HEK293T (cell line): ENCODE data around the gene DHCR7.

Experiments used
- CTCF ChIA-PET: fragments of 350-600 bp; formaldehyde crosslinking; extraction: SDS; loops from one replicate; lab custom pipeline; 2021; ENCODE audit warnings: antibody characterized with exemption, inconsistent platforms; lab: Yijun Ruan, JAX
- POLR2A ChIA-PET: fragments of 350-600 bp; formaldehyde crosslinking; extraction: SDS; loops from one replicate; lab custom pipeline; 2020; ENCODE audit warnings: antibody characterized with exemption, inconsistent platforms; lab: Yijun Ruan, JAX
- DNase-seq: peaks from one replicate; pipeline ENCODE4 v3.0.0; 2012; ENCODE audit warnings: mixed read lengths; ENCODE audit errors: extremely low spot score
- ARNT ChIP-seq: fragments of 450-650 bp; IDR thresholded peaks from 2 replicates; pipeline ENCODE4 v1.6.1; 2017; ENCODE audit warnings: mild to moderate bottlenecking
- BHLHE40 ChIP-seq: fragments of 450-650 bp; IDR thresholded peaks from 2 replicates; pipeline ENCODE4 v1.6.1; 2016; ENCODE audit warnings: mild to moderate bottlenecking, moderate library complexity, borderline replicate concordance
- CTBP1 ChIP-seq: fragments of 450-650 bp; IDR thresholded peaks from 2 replicates; pipeline ENCODE4 v1.6.1; 2016; ENCODE audit warnings: borderline replicate concordance
- ELF4 ChIP-seq: fragments of 450-650 bp; IDR thresholded peaks from 2 replicates; pipeline ENCODE4 v1.6.1; 2017; ENCODE audit warnings: antibody characterized with exemption
- FOXA1 ChIP-seq: fragments of 450-650 bp; IDR thresholded peaks from 2 replicates; pipeline ENCODE4 v1.6.1; 2016; ENCODE audit warnings: mild to moderate bottlenecking
- FOXK2 ChIP-seq: fragments of 450-650 bp; IDR thresholded peaks from 2 replicates; pipeline ENCODE4 v1.6.1; 2016; ENCODE audit warnings: mild to moderate bottlenecking
- FOXM1 ChIP-seq: fragments of 450-650 bp; IDR thresholded peaks from 2 replicates; pipeline ENCODE4 v1.6.1; 2017; ENCODE audit warnings: mild to moderate bottlenecking, borderline replicate concordance
- HDGF ChIP-seq: fragments of 450-650 bp; IDR thresholded peaks from 2 replicates; pipeline ENCODE4 v1.6.1; 2017; ENCODE audit warnings: antibody characterized with exemption, borderline replicate concordance
- L3MBTL2 ChIP-seq: fragments of 450-650 bp; conservative IDR thresholded peaks from 2 replicates; pipeline ENCODE4 v1.6.1; 2016; ENCODE audit warnings: mild to moderate bottlenecking
- LEF1 ChIP-seq: fragments of 450-650 bp; IDR thresholded peaks from 2 replicates; pipeline ENCODE4 v1.6.1; 2017; ENCODE audit warnings: mild to moderate bottlenecking, borderline replicate concordance
- NFRKB ChIP-seq: fragments of 450-650 bp; IDR thresholded peaks from 2 replicates; pipeline ENCODE4 v1.6.1; 2016; ENCODE audit warnings: mild to moderate bottlenecking, moderate library complexity
- PKNOX1 ChIP-seq: fragments of 450-650 bp; IDR thresholded peaks from 2 replicates; pipeline ENCODE4 v1.6.1; 2016
- SP1 ChIP-seq: fragments of 450-650 bp; IDR thresholded peaks from 2 replicates; pipeline ENCODE4 v1.6.1; 2017
- SUZ12 ChIP-seq: fragments of 450-650 bp; IDR thresholded peaks from 2 replicates; pipeline ENCODE4 v1.6.1; 2016; ENCODE audit warnings: mild to moderate bottlenecking
- TARDBP ChIP-seq: fragments of 450-650 bp; IDR thresholded peaks from 2 replicates; pipeline ENCODE4 v1.6.1; 2016
- ZNF384 ChIP-seq: fragments of 450-650 bp; IDR thresholded peaks from 2 replicates; pipeline ENCODE4 v1.6.1; 2016

DHCR7 gene

GRCh38 chr11:71388637-71389235 is 59.5 kb downstream of the DHCR7 start:
- POLR2A ChIA-PET = no interaction called here
- no peak for DNase-seq
- TF ChIP-seq FOXM1 = no peak
- no peak for TF ChIP-seq NFRKB
- no peak for TF ChIP-seq HDGF
- no peak for TF ChIP-seq FOXA1
- TF ChIP-seq SUZ12 = no peak
- no peak for TF ChIP-seq LEF1
- no peak for TF ChIP-seq BHLHE40
- TF ChIP-seq TARDBP = no peak
- TF ChIP-seq ARNT = no peak
- no peak for TF ChIP-seq CTBP1
- no peak for TF ChIP-seq FOXK2
- no peak for TF ChIP-seq ELF4
- no peak for TF ChIP-seq ZNF384
- no peak for TF ChIP-seq PKNOX1
- CTCF ChIA-PET = no interaction called here

- no peak for DNase-seq
- ChIA-PET CTCF (no interaction called here), POLR2A (no interaction called here)
- TF ChIP-seq FOXA1 (no peak), SP1 (no peak), L3MBTL2 (no peak), FOXK2 (no peak)
Measured at GRCh38 chr11:71387784-71388636, 60.2 kb downstream of the DHCR7 start.

GRCh38 chr11:71387200-71387599 is 61.0 kb downstream of the DHCR7 start:
- POLR2A ChIA-PET = no interaction called here
- no peak for DNase-seq
- CTCF ChIA-PET = no interaction called here
- TF ChIP-seq FOXA1 (no peak), NFRKB (no peak), ELF4 (no peak), HDGF (no peak), ARNT (no peak), L3MBTL2 (no peak)

GRCh38 chr11:71386202-71386601 is 62.0 kb downstream of the DHCR7 start:
- ChIA-PET POLR2A (no interaction called here), CTCF (no interaction called here)
- no peak for DNase-seq
- no peak for TF ChIP-seq PKNOX1
- no peak for TF ChIP-seq L3MBTL2
- no peak for TF ChIP-seq CTBP1
- no peak for TF ChIP-seq ARNT
- TF ChIP-seq NFRKB = no peak
- no peak for TF ChIP-seq FOXA1
- TF ChIP-seq BHLHE40 = no peak
- no peak for TF ChIP-seq ZNF384
- no peak for TF ChIP-seq SP1
- no peak for TF ChIP-seq TARDBP
- no peak for TF ChIP-seq SUZ12
- no peak for TF ChIP-seq FOXM1
- no peak for TF ChIP-seq ELF4
- TF ChIP-seq LEF1 = no peak
- TF ChIP-seq FOXK2 = no peak

- CTCF ChIA-PET = no interaction called here
- TF ChIP-seq SP1 = no peak
- no peak for TF ChIP-seq LEF1
- no peak for TF ChIP-seq ZNF384
- no peak for TF ChIP-seq FOXM1
- TF ChIP-seq CTBP1 = no peak
- no peak for TF ChIP-seq BHLHE40
- TF ChIP-seq PKNOX1 = no peak
- TF ChIP-seq FOXK2 = no peak
- TF ChIP-seq HDGF = no peak
- no peak for TF ChIP-seq ARNT
- no peak for TF ChIP-seq ELF4
- TF ChIP-seq NFRKB = no peak
- no peak for TF ChIP-seq FOXA1
- no peak for TF ChIP-seq L3MBTL2
- no peak for TF ChIP-seq SUZ12
- no peak for TF ChIP-seq TARDBP
Measured at GRCh38 chr11:71385091-71385490, 63.1 kb downstream of the DHCR7 start.

GRCh38 chr11:71384561-71384960 is 63.6 kb downstream of the DHCR7 start:
- ChIA-PET POLR2A (no interaction called here), CTCF (no interaction called here)
- DNase-seq = no peak
- TF ChIP-seq FOXK2 (no peak), CTBP1 (no peak), NFRKB (no peak), ELF4 (no peak), SUZ12 (no peak), ZNF384 (no peak), FOXM1 (no peak), ARNT (no peak), TARDBP (no peak), SP1 (no peak), L3MBTL2 (no peak), BHLHE40 (no peak), LEF1 (no peak), PKNOX1 (no peak), HDGF (no peak), FOXA1 (no peak)

More at GRCh38 chr11:71385091-71385490, 63.1 kb downstream of the DHCR7 start:
- POLR2A ChIA-PET = no interaction called here
- DNase-seq = no peak
